H9 (cell line): Measurements from ENCODE around the gene ADSL. TPM values are rescaled to one million over a fixed set of nuclear protein-coding genes. Genes with fewer than 3 reads are reported as not detected.

Source experiments
- DNase-seq: peaks from one replicate; pipeline ENCODE4 v3.0.0-alpha.2; 2017
- H2AFZ ChIP-seq: one replicate; pipeline ENCODE4 v1.6.1; 2013; ENCODE audit warnings: mild to moderate bottlenecking, low read length, control low read depth, moderate library complexity
- H2AK5ac ChIP-seq: 2 replicates; pipeline ENCODE4 v1.6.1; 2013; ENCODE audit warnings: low read length, control low read depth, mixed read lengths; ENCODE audit not compliant: insufficient read length
- H2BK120ac ChIP-seq: one replicate; pipeline ENCODE4 v1.6.1; 2013; ENCODE audit warnings: low read depth, mild to moderate bottlenecking, low read length, control low read depth, inconsistent platforms; ENCODE audit not compliant: poor library complexity, severe bottlenecking
- H2BK12ac ChIP-seq: 2 replicates; pipeline ENCODE4 v1.6.1; 2013; ENCODE audit warnings: low read length, control low read depth, mixed read lengths, low read depth; ENCODE audit not compliant: insufficient read length
- H2BK15ac ChIP-seq: 2 replicates; pipeline ENCODE4 v1.6.1; 2013; ENCODE audit warnings: low read depth, low read length, control low read depth
- H2BK20ac ChIP-seq: one replicate; pipeline ENCODE4 v1.6.1; 2013; ENCODE audit warnings: low read depth, mild to moderate bottlenecking, low read length, control low read depth, inconsistent platforms; ENCODE audit not compliant: poor library complexity, severe bottlenecking
- H2BK5ac ChIP-seq: 2 replicates; pipeline ENCODE4 v1.6.1; 2013; ENCODE audit warnings: low read length, control low read depth, mixed read lengths; ENCODE audit not compliant: insufficient read length
- H3K14ac ChIP-seq: 2 replicates; pipeline ENCODE4 v1.6.1; 2013; ENCODE audit warnings: low read length, control low read depth; ENCODE audit not compliant: insufficient read depth
- H3K18ac ChIP-seq: 2 replicates; pipeline ENCODE4 v1.6.1; 2013; ENCODE audit warnings: low read depth, mild to moderate bottlenecking, mixed read lengths, low read length, control low read depth; ENCODE audit not compliant: insufficient read length
- H3K23ac ChIP-seq: 2 replicates; pipeline ENCODE4 v1.6.1; 2013; ENCODE audit warnings: low read length, control low read depth, mixed read lengths, low read depth; ENCODE audit not compliant: insufficient read length
- H3K23me2 ChIP-seq: 2 replicates; pipeline ENCODE4 v1.6.1; 2013; ENCODE audit warnings: low read depth, mild to moderate bottlenecking, mixed read lengths, low read length, control low read depth; ENCODE audit not compliant: insufficient read length, poor library complexity, severe bottlenecking
- H3K27ac ChIP-seq: 2 replicates; pipeline ENCODE4 v1.5.1; 2013; ENCODE audit warnings: low read length, control low read depth, mixed read lengths, low read depth; ENCODE audit not compliant: insufficient read length
- H3K27me3 ChIP-seq: 2 replicates; pipeline ENCODE4 v1.6.1; 2013; ENCODE audit warnings: low read length, control low read depth, inconsistent platforms; ENCODE audit not compliant: insufficient read depth
- H3K4ac ChIP-seq: 2 replicates; pipeline ENCODE4 v1.6.1; 2013; ENCODE audit warnings: low read depth, mild to moderate bottlenecking, control low read depth, inconsistent platforms, low read length, moderate library complexity
- H3K4me1 ChIP-seq: 2 replicates; pipeline ENCODE4 v1.6.1; 2013; ENCODE audit warnings: low read length, control low read depth, inconsistent platforms; ENCODE audit not compliant: insufficient read depth
- H3K4me2 ChIP-seq: 2 replicates; pipeline ENCODE4 v1.6.1; 2013; ENCODE audit warnings: low read length, control low read depth, mixed read lengths; ENCODE audit not compliant: insufficient read length, insufficient read depth
- H3K56ac ChIP-seq: 2 replicates; pipeline ENCODE4 v1.6.1; 2013; ENCODE audit warnings: low read depth, mild to moderate bottlenecking, mixed read lengths, low read length, control low read depth; ENCODE audit not compliant: insufficient read length
- H3K79me1 ChIP-seq: 2 replicates; pipeline ENCODE4 v1.6.1; 2013; ENCODE audit warnings: low read depth, mild to moderate bottlenecking, moderate library complexity, low read length, control low read depth, inconsistent platforms; ENCODE audit not compliant: insufficient read depth, poor library complexity, severe bottlenecking
- H3K79me2 ChIP-seq: 2 replicates; pipeline ENCODE4 v1.6.1; 2013; ENCODE audit warnings: low read length, control low read depth, inconsistent platforms; ENCODE audit not compliant: insufficient read depth
- H3K9ac ChIP-seq: 2 replicates; pipeline ENCODE4 v1.6.1; 2013; ENCODE audit warnings: low read length, control low read depth, mixed read lengths; ENCODE audit not compliant: insufficient read length; ENCODE audit errors: extremely low read depth
- H3K9me3 ChIP-seq: one replicate; pipeline ENCODE4 v1.6.1; 2013; ENCODE audit warnings: low read depth, low read length, inconsistent platforms; ENCODE audit not compliant: control insufficient read depth
- H3T11ph ChIP-seq: one replicate; pipeline ENCODE4 v1.6.1; 2013; ENCODE audit warnings: mild to moderate bottlenecking, low read length, control low read depth, inconsistent platforms
- H4K20me1 ChIP-seq: one replicate; pipeline ENCODE4 v1.6.1; 2013; ENCODE audit not compliant: control insufficient read depth, insufficient read length, insufficient read depth
- H4K5ac ChIP-seq: 2 replicates; pipeline ENCODE4 v1.6.1; 2013; ENCODE audit warnings: low read depth, mild to moderate bottlenecking, mixed read lengths, low read length, control low read depth; ENCODE audit not compliant: insufficient read length
- H4K8ac ChIP-seq: replicated peaks from 2 replicates; pipeline ENCODE4 v1.6.1; 2013; ENCODE audit warnings: low read length, control low read depth, mixed read lengths, low read depth; ENCODE audit not compliant: insufficient read length
- H4K91ac ChIP-seq: 2 replicates; pipeline ENCODE4 v1.6.1; 2013; ENCODE audit warnings: low read depth, mild to moderate bottlenecking, moderate library complexity, mixed read lengths, low read length, control low read depth; ENCODE audit not compliant: insufficient read length
- H3K27ac Mint-ChIP-seq, 3 experiments: 2 replicates in 2 of 3; 3 replicates in 1 of 3; pipeline ENCODE4 v1.8.0; 2020 to 2021; ENCODE audit warnings: mixed read lengths in 3 of 3, mild to moderate bottlenecking in 1 of 3, moderate library complexity in 1 of 3
- H3K27me3 Mint-ChIP-seq: 2 replicates; pipeline ENCODE4 v1.8.0; 2021; ENCODE audit warnings: low read depth, mild to moderate bottlenecking, moderate library complexity, mixed read lengths
- H3K36me3 Mint-ChIP-seq, 3 experiments: 2 replicates in 2 of 3; 3 replicates in 1 of 3; pipeline ENCODE4 v1.8.0; 2020 to 2021; ENCODE audit warnings: low read depth in 3 of 3, mixed read lengths in 3 of 3; ENCODE audit not compliant: insufficient read depth in 1 of 3
- H3K4me1 Mint-ChIP-seq, 2 experiments: 2 replicates each; pipeline ENCODE4 v1.8.0; 2020; ENCODE audit warnings: mixed read lengths in 2 of 2
- H3K4me3 Mint-ChIP-seq, 2 experiments: 2 replicates in 1 of 2; 3 replicates in 1 of 2; pipeline ENCODE4 v1.8.0; 2020 to 2021; ENCODE audit warnings: mild to moderate bottlenecking in 2 of 2, mixed read lengths in 2 of 2, moderate library complexity in 1 of 2
- H3K9me3 Mint-ChIP-seq, 2 experiments: 2 replicates in 1 of 2; 3 replicates in 1 of 2; pipeline ENCODE4 v1.8.0; 2020; ENCODE audit warnings: mild to moderate bottlenecking in 2 of 2, mixed read lengths in 2 of 2, moderate library complexity in 1 of 2
- WGBS: extraction: QIAGEN DNeasy Blood & Tissue Kit; methylation state at CpG from one replicate; pipeline ENCODE4 v1.1.7; 2013; ENCODE audit warnings: missing lambda C conversion rate, low lambda C conversion rate, mixed read lengths; ENCODE audit not compliant: insufficient read length; ENCODE audit errors: extremely low coverage; 5-methylcytosine and 5-hydroxymethylcytosine counted together
- total RNA-seq: library from RNA; stranded (reverse); gene quantifications from 2 replicates; pipeline ENCODE4 v1.2.1, GENCODE V29; 2021
- TF ChIP-seq, protein P1 (sequence below): fragments of 200-600 bp; sonication (generic); conservative IDR thresholded peaks from 3 replicates; pipeline ENCODE4 v1.8.0; 2021; ENCODE audit warnings: antibody characterized with exemption, mild to moderate bottlenecking

ADSL gene
- total RNA-seq, 1 experiment from 2014 or later, result 175 TPM

DNA sequence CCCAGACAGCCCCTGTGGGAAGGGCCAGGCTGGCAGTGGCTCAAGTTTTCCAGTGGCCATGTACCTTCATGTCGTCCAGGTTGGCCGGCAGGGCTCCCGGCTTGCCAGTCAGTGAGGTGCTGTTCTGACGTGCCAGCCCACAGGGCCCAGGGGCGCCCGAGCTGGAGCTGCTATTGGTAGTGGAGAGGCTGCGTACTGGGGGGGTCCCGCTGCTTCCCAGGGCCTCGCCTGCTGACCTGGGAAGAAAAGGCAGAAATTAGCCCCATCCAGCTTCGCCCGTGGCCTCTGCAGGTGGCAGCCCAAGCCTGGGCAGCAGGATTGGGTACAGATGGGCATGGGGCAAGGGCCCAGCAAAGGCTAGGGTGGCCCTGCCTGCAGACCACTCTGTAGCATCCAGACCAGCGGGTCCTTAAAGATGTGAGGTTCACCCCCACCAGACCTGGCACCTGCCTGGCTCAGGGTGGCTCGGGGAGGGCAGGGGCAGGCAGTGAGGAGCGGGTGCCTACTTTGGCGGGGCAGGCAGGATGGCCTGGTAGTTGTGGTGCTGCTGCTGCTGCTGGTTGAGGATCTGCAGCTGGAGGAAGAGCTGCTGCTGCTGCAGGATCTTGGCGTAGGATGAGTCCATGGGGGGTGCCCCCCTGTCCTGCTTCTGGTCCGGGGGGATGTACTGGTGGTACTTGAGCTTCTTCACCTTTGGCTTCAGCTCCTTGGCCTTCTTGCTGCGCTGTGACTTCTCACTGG, 74.2 kb downstream of the ADSL start:
- TF ChIP-seq, protein P1, sequence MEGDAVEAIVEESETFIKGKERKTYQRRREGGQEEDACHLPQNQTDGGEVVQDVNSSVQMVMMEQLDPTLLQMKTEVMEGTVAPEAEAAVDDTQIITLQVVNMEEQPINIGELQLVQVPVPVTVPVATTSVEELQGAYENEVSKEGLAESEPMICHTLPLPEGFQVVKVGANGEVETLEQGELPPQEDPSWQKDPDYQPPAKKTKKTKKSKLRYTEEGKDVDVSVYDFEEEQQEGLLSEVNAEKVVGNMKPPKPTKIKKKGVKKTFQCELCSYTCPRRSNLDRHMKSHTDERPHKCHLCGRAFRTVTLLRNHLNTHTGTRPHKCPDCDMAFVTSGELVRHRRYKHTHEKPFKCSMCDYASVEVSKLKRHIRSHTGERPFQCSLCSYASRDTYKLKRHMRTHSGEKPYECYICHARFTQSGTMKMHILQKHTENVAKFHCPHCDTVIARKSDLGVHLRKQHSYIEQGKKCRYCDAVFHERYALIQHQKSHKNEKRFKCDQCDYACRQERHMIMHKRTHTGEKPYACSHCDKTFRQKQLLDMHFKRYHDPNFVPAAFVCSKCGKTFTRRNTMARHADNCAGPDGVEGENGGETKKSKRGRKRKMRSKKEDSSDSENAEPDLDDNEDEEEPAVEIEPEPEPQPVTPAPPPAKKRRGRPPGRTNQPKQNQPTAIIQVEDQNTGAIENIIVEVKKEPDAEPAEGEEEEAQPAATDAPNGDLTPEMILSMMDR, result no peak
- no peaks in the 10 kb centered on the region for H4K20me1 ChIP-seq

More for the DNA sequence above, 74.2 kb downstream of the ADSL start:
- Histone ChIP-seq H3K4ac (no peak overlapping the region), H2AK5ac (no peak overlapping the region), H2BK5ac (no peak overlapping the region), H3K23me2 (no peaks in the 10 kb centered on the region), H3K18ac (no peak overlapping the region), H3K27ac (no peak overlapping the region), H2BK12ac (no peak overlapping the region), H3K56ac (no peak overlapping the region), H3K4me1 (no peaks in the 10 kb centered on the region), H2BK20ac (no peak overlapping the region), H2BK120ac (no peak overlapping the region), H3K27me3 (no peaks in the 10 kb centered on the region), H3K9ac (no peak overlapping the region), H3K9me3 (no peaks in the 10 kb centered on the region), H4K8ac (no peak overlapping the region), H2BK15ac (no peak overlapping the region), H4K5ac (no peak overlapping the region), H3K79me1 (no peaks in the 10 kb centered on the region), H3K14ac (no peak overlapping the region; the same call in 1 of the 2 replicates), H3K79me2 (no peaks in the 10 kb centered on the region), H3K23ac (no peak overlapping the region), H3T11ph (no peak overlapping the region), H3K4me2 (no peak overlapping the region), H2AFZ (no peak overlapping the region), H4K91ac (no peak overlapping the region)
- no peaks in the 10 kb centered on the region for H3K9me3 Mint-ChIP-seq
- peaks cover 16 to 51% (median 50%) of the 10 kb centered on the region in 3 experiments for H3K36me3 Mint-ChIP-seq
- no peaks in the 10 kb centered on the region; the same call in 1 of the 2 replicates for H3K27me3 Mint-ChIP-seq
- DNase-seq, result no peak
- no CpG with 5 or more reads among the region's 18 CpGs for WGBS
- H3K27ac Mint-ChIP-seq, result no peak overlapping the region; a peak in 2 of 7 replicates
- H3K4me3 Mint-ChIP-seq, result no peak overlapping the region
- H3K4me1 Mint-ChIP-seq, result 0 out of 4 replicates have a peak, but pooled peaks cover 2 to 6% of the 10 kb centered on the region in 2 experiments
